ENCODE data around the gene OR8B4. TPM values are rescaled to one million over a fixed set of nuclear protein-coding genes. Genes with fewer than 3 reads are reported as not detected.

Gene OR8B4
- total RNA-seq (2013; cell fraction: nucleolus; rRNA removed) = not detected in 2 replicates
- not detected in 2 replicates for total RNA-seq (2014; rRNA removed)
- total RNA-seq (2014; rRNA removed; fragmentation: Illumina TruSeq; extraction: Trizol) = not detected in 2 replicates
- total RNA-seq (2021) = not detected in 2 replicates
- polyA plus RNA-seq (2011; ENCODE audit: low read depth) = not detected
- not detected in 2 replicates for polyA plus RNA-seq (2011; rRNA removed)
- not detected in 2 replicates for polyA plus RNA-seq (2011; cell fraction: cytosol; rRNA removed)
- polyA plus RNA-seq (2011; cell fraction: nucleus; rRNA removed) = not detected in 2 replicates
- not detected in 2 replicates for polyA plus RNA-seq (2012)
- not detected in 2 replicates for polyA plus RNA-seq (2014; fragmentation: Illumina TruSeq; extraction: Trizol)
- not detected for polyA plus RNA-seq (2014; fragmentation: Nextera tagmentation; extraction: Ambion mirVana)
- not detected in 2 replicates for polyA plus RNA-seq (2014; rRNA removed)
- not detected for polyA plus RNA-seq (2016; fragmentation: Nextera tagmentation; extraction: Ambion mirVana)
- not detected in 2 replicates for polyA minus RNA-seq (2011; rRNA and poly(A)+ RNA removed)
- not detected in 2 replicates for polyA minus RNA-seq (2011; cell fraction: cytosol; rRNA and poly(A)+ RNA removed)
- polyA minus RNA-seq (2011; cell fraction: nucleus; rRNA and poly(A)+ RNA removed) = not detected in 2 replicates
- not detected for Bru-seq, nascent RNA
- not detected for BruChase-seq, experiment 1, labeled RNA remaining after a 6-hour chase
- BruChase-seq, experiment 2, labeled RNA remaining after a 2-hour chase = not detected
- long read RNA-seq, experiment 1 = 0 reads
- long read RNA-seq, experiment 2 = 0 reads

DNA sequence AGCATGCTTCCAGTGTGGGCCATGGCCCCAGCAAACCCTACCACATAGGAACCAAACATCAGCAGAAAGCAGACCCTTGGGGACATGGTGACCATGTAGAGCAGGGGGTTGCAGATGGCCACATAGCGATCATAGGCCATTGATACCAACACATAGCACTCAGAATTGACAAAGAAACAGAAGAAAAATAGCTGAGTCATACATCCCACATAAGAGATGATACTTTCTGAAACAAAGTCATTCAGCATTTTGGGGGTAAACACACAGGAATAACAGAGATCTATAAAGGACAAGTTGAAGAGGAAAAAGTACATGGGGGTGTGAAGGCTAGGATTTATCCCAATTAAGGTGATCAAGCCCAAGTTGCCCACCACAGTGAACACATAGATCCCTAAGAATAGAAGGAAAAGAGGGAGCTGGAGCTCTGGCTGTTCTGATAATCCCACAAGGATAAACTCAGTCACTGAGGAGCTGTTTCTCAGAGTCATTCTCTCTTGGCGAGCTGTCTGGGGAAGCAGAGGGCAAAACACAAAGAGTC lies at the start of gene OR8B4:
OR8B4 (minus strand) TSS at position 488 of the 538 bp plus-strand sequence; CDS start at position 488, 0 bp downstream.
- no TSS peak for BruUV-seq (replicated peaks)
- no peak for FAIRE-seq
- POLR2A ChIA-PET = no interaction called here
- no peak within 1 kb of the TSS for H3K4me3 ChIP-seq
- H2AFZ ChIP-seq (ENCODE audit: control insufficient read depth, low read depth, low read length) = no peak within 1 kb of the TSS
- H3K27ac ChIP-seq (ENCODE audit: control insufficient read depth, insufficient read depth) = no peak within 1 kb of the TSS
- no peaks in the 10 kb centered on the region; the same call in 1 of the 2 replicates for H4K20me1 ChIP-seq (ENCODE audit: control insufficient read depth, insufficient read depth)
- TF ChIP-seq SMARCA5 (IDR thresholded peaks at IDR 0.05) = no peak
- no peak for TF ChIP-seq RBBP5 (conservative IDR thresholded peaks at IDR 0.05)
- TF ChIP-seq TAF1 (IDR thresholded peaks at IDR 0.05; ENCODE audit: borderline replicate concordance, low read depth, low read length) = no peak
- TF ChIP-seq GATAD2B (conservative IDR thresholded peaks at IDR 0.05; ENCODE audit: low read depth) = no peak
- H3K4me1 ChIP-seq (ENCODE audit: control insufficient read depth, insufficient read depth, low read length) = no peaks in the 10 kb centered on the region
- CTCF ChIA-PET = interaction anchor here (1.1 to 1.8 kb wide), 3 partner anchors 8 to 22 kb away, joined by 3 to 5 read pairs (median 4); no protein-coding TSS in a partner anchor
- intact Hi-C loops (cut with micrococcal nuclease; ENCODE audit: unreplicated experiment) = no loop called here
- peaks cover 0 to 2% of the 10 kb centered on the region in 2 experiments; a peak in 1 of 4 replicates for H3K27me3 ChIP-seq (replicated peaks in 1 of 2; ENCODE audit: control insufficient read depth in 2 of 2, insufficient read depth in 2 of 2, low read length in 1 of 2)
- DNase-seq (ENCODE audit: low read depth, low spot score) = no peak
- H3K4me2 ChIP-seq (ENCODE audit: control insufficient read depth, insufficient read depth) = no peak within 1 kb of the TSS
- no peak for ATAC-seq
- no peak within 1 kb of the TSS for H3K9ac ChIP-seq (ENCODE audit: control insufficient read depth, insufficient read depth, low read length)
- no peaks in the 10 kb centered on the region for H3K36me3 ChIP-seq (ENCODE audit: control insufficient read depth in 2 of 2, insufficient read depth in 2 of 2, low read length in 1 of 2)
- 0% methylated on average over 2 of the region's 2 CpGs for WGBS (ENCODE audit: insufficient coverage, insufficient replicate concordance, low lambda C conversion rate, missing lambda C conversion rate)
- SMC1A ChIA-PET (ENCODE audit: uncharacterized antibody, unreplicated experiment) = interaction anchor here (0.8 kb wide), 1 partner anchor 11 kb away, joined by 3 read pairs; no protein-coding TSS in a partner anchor
- H3K9me3 ChIP-seq (replicated peaks; ENCODE audit: control insufficient read depth, insufficient read depth, low read length) = no peaks in the 10 kb centered on the region; the same call in 2 of the 3 replicates
- no peaks in the 10 kb centered on the region for H3K79me2 ChIP-seq (ENCODE audit: control insufficient read depth, insufficient read depth, low read length)
- RAD21 ChIA-PET (ENCODE audit: unreplicated experiment) = no interaction called here
- in situ Hi-C loops (cut with MboI) = loop anchor here (25.0 kb wide), 1 partner anchor 413 kb away; no protein-coding TSS in a partner anchor

GRCh38 chr11:124474079-124474478 lies 49.4 kb upstream of the OR8B4 start:
- no peak overlapping the region for H2AFZ ChIP-seq (ENCODE audit: control insufficient read depth, low read depth, low read length)

More at GRCh38 chr11:124474079-124474478, 49.4 kb upstream of the OR8B4 start:
- no TSS peak for BruUV-seq (replicated peaks)
- ChIA-PET CTCF (no interaction called here), SMC1A (ENCODE audit: uncharacterized antibody, unreplicated experiment) (interaction anchor here (1.2 kb wide), 2 partner anchors 9 to 57 kb away, joined by 3 read pairs; no protein-coding TSS in a partner anchor), RAD21 (ENCODE audit: unreplicated experiment) (no interaction called here), POLR2A (no interaction called here)
- TF ChIP-seq SMARCA5 (IDR thresholded peaks at IDR 0.05) = no peak
- TF ChIP-seq SRF (IDR thresholded peaks at IDR 0.05; ENCODE audit: low read depth in 2 of 2, low read length in 2 of 2) = no peak
- TF ChIP-seq NR2C1 (IDR thresholded peaks at IDR 0.05) = no peak
- Histone ChIP-seq H3K79me2 (ENCODE audit: control insufficient read depth, insufficient read depth, low read length) (no peaks in the 10 kb centered on the region), H3K9me3 (replicated peaks; ENCODE audit: control insufficient read depth, insufficient read depth, low read length) (no peaks in the 10 kb centered on the region), H3K27ac (ENCODE audit: control insufficient read depth, insufficient read depth) (no peak overlapping the region), H4K20me1 (ENCODE audit: control insufficient read depth, insufficient read depth) (no peaks in the 10 kb centered on the region), H3K4me1 (ENCODE audit: control insufficient read depth, insufficient read depth, low read length) (no peaks in the 10 kb centered on the region), H3K4me3 (no peak overlapping the region), H3K27me3 (replicated peaks in 1 of 2; ENCODE audit: control insufficient read depth in 2 of 2, insufficient read depth in 2 of 2, low read length in 1 of 2) (no peaks in the 10 kb centered on the region; a peak in 1 of 4 replicates), H3K4me2 (ENCODE audit: control insufficient read depth, insufficient read depth) (no peak overlapping the region), H3K36me3 (ENCODE audit: control insufficient read depth in 2 of 2, insufficient read depth in 2 of 2, low read length in 1 of 2) (no peaks in the 10 kb centered on the region), H3K9ac (ENCODE audit: control insufficient read depth, insufficient read depth, low read length) (no peak overlapping the region)
- in situ Hi-C loops (cut with MboI) (no loop called here), intact Hi-C loops (cut with micrococcal nuclease; ENCODE audit: unreplicated experiment) (no loop called here)
- 0% methylated on average over 1 of the region's 1 CpG for whole genome bisulfite sequencing (ENCODE audit: insufficient coverage, insufficient replicate concordance, low lambda C conversion rate, missing lambda C conversion rate)
- no peak for ATAC-seq
- no peak for DNase-seq (ENCODE audit: low read depth, low spot score)
- no peak for FAIRE-seq
